Spleen (tissue), 11 donors: Measurements from ENCODE around the gene BPGM. TPM values are rescaled to one million over a fixed set of nuclear protein-coding genes. Genes with fewer than 3 reads are reported as not detected.
"Not testable (repeated sequence)": the region's sequence is repeated elsewhere in the genome, so short reads cannot be mapped to it uniquely, and the experiment has no call there.

Experiments
- DNase-seq: peaks from one replicate; pipeline ENCODE4 v3.0.0-alpha.2; 2020
- H3K27ac ChIP-seq, 8 donors: fragments of 200-600 bp; sonication (generic) in 7 of 8; 1 replicate in 4 of 8; 2 replicates in 4 of 8; pipeline versions ENCODE4 v1.5.0 to v1.8.0; 2016 to 2021; ENCODE audit warnings: inconsistent platforms in 4 of 8, mild to moderate bottlenecking in 4 of 8, moderate library complexity in 1 of 8
- H3K27me3 ChIP-seq, 7 donors: fragments of 200-600 bp; sonication (generic) in 6 of 7; replicated peaks in 1 of 7; 1 replicate in 4 of 7; 2 replicates in 3 of 7; pipeline versions ENCODE4 v1.5.0 to v1.8.0; 2016 to 2021; ENCODE audit warnings: inconsistent platforms in 3 of 7, mild to moderate bottlenecking in 1 of 7
- H3K36me3 ChIP-seq, 6 donors: fragments of 200-600 bp; sonication (generic) in 5 of 6; 1 replicate in 4 of 6; 2 replicates in 2 of 6; pipeline versions ENCODE4 v1.5.0 to v1.8.0; 2016 to 2021; ENCODE audit warnings: inconsistent platforms in 2 of 6
- H3K4me1 ChIP-seq, 6 donors: fragments of 200-600 bp; sonication (generic) in 5 of 6; 1 replicate in 3 of 6; 2 replicates in 3 of 6; pipeline versions ENCODE4 v1.5.0 to v1.8.0; 2016 to 2021; ENCODE audit warnings: inconsistent platforms in 3 of 6
- H3K4me3 ChIP-seq, 8 donors: fragments of 200-600 bp; sonication (generic) in 7 of 8; 1 replicate in 4 of 8; 2 replicates in 4 of 8; pipeline versions ENCODE4 v1.5.0 to v1.8.0; 2016 to 2021; ENCODE audit warnings: inconsistent platforms in 4 of 8, mild to moderate bottlenecking in 4 of 8, moderate library complexity in 2 of 8
- H3K9me3 ChIP-seq, 8 donors: fragments of 200-600 bp; sonication (generic) in 7 of 8; 1 replicate in 4 of 8; 2 replicates in 4 of 8; pipeline versions ENCODE4 v1.5.0 to v1.8.0; 2016 to 2021; ENCODE audit warnings: inconsistent platforms in 4 of 8
- CTCF ChIP-seq, 11 experiments: fragments of 200-600 bp in 7 of 11; fragments of 450-650 bp in 4 of 11; sonication (generic) in 4 of 11; IDR thresholded peaks in 8 of 11; conservative IDR thresholded peaks in 3 of 11; 1 replicate in 7 of 11; 2 replicates in 4 of 11; pipeline versions ENCODE4 v1.4.0 to v1.8.0; 2016 to 2021; ENCODE audit warnings: antibody characterized with exemption in 11 of 11, inconsistent platforms in 4 of 11, mild to moderate bottlenecking in 1 of 11
- POLR2A ChIP-seq, 3 donors: fragments of 450-650 bp; IDR thresholded peaks; one replicate each; pipeline ENCODE4 v1.5.1; 2017; ENCODE audit warnings: antibody characterized with exemption in 3 of 3, mild to moderate bottlenecking in 1 of 3
- POLR2AphosphoS5 ChIP-seq, 3 donors: sonication (generic); formaldehyde crosslinking; IDR thresholded peaks; one replicate each; pipeline ENCODE4 v1.5.1; 2017; ENCODE audit warnings: antibody characterized with exemption in 3 of 3
- WGBS, 5 donors: extraction: QIAGEN DNeasy Blood & Tissue Kit in 3 of 5; methylation state at CpG; one replicate each; pipeline versions ENCODE4 v1.1.5 to v1.1.7; 2013 to 2018; 5-methylcytosine and 5-hydroxymethylcytosine counted together
- intact Hi-C: fragments of 100-400 bp; cut with DNase I; formaldehyde crosslinking; loops from one replicate; pipeline ENCODE4 v1.15.0; 2023; ENCODE audit warnings: low total_unique reads
- polyA plus RNA-seq, 3 donors: library from polyadenylated mRNA; stranded (reverse); fragments of 200-250 nt; gene quantifications; one replicate each; pipeline ENCODE4 v1.2.1, GENCODE V29; 2013
- total RNA-seq, 7 donors: library from RNA; depleted of rRNA in 3 of 7; stranded (reverse); fragments of >200 nt in 3 of 7; fragmentation: NEBNext Ultra II Directional in 4 of 7; extraction: Animal tissue kit (Norgen Biotek cat#: 25700) in 4 of 7; gene quantifications; one replicate each; pipeline versions ENCODE4 v1.1.0 to v1.2.1, GENCODE V29; 2016 to 2021
- donor health status: healthy with polysubstance abuse.
- donor health status: DM: no; HTN: no; CAD: no; lungs with moderate emphysema.
- donor health status: DM: no; HTN: no; CAD: no.
- donor health status: Bipolar disorder and iron deficiency.
- donor health status: healthy.
- donor health status: DM: no; HTN: no; CAD: no.
- donor health status: DM: yes; HTN: yes; CAD: no.

BPGM gene
- total and polyA plus RNA-seq, 10 donors = 10.6 to 64.4 (median 14.4) TPM

GRCh38 chr7:134640842-134641715 is 5.6 kb upstream of the BPGM start:
- intact Hi-C loops = no loop called here
- WGBS, 5 donors = 77 to 92% (median 83%) methylated on average over 3 of the region's 3 CpGs
- Histone ChIP-seq H3K27ac (peak overlapping the region in 3 of 8 donors; percentile 34 to 51 (median 37)), H3K4me1 (peaks cover 12 to 26% (median 19%) of the 10 kb centered on the region in 6 donors), H3K4me3 (no peak overlapping the region), H3K9me3 (peaks cover 0 to 5% (median 0%) of the 10 kb centered on the region in 8 donors), H3K27me3 (no peaks in the 10 kb centered on the region), H3K36me3 (no peaks in the 10 kb centered on the region)
- TF ChIP-seq POLR2AphosphoS5 (IDR thresholded peaks at IDR 0.05) (no peak), CTCF (IDR thresholded peaks at IDR 0.05 in 8 of 11, conservative IDR thresholded peaks at IDR 0.05 in 3 of 11) (no peak), POLR2A (IDR thresholded peaks at IDR 0.05) (no peak)
- no peak for DNase-seq

- DNase-seq, H3K36me3 ChIP-seq, H3K4me3 ChIP-seq, H3K9me3 ChIP-seq, intact Hi-C loops, H3K27me3 ChIP-seq: not testable (repeated sequence)
- H3K4me1 ChIP-seq = peaks cover 12 to 19% (median 14%) of the 10 kb centered on the region in 6 donors
- peak overlapping the region in 2 of 8 donors; percentile 33 to 37 for H3K27ac ChIP-seq
- 85 to 92% (median 91%) methylated on average over 4 of the region's 4 CpGs for WGBS, 5 donors
Observed at GRCh38 chr7:134641981-134642380, 4.7 kb upstream of the BPGM start.

GRCh38 chr7:134643131-134643530 is 3.5 kb upstream of the BPGM start:
- Histone ChIP-seq H3K4me1 (peaks cover 14 to 31% (median 22%) of the 10 kb centered on the region in 6 donors), H3K4me3 (no peak overlapping the region), H3K9me3 (peaks cover 0 to 5% (median 0%) of the 10 kb centered on the region in 8 donors), H3K27ac (no peak overlapping the region), H3K27me3 (no peaks in the 10 kb centered on the region), H3K36me3 (no peaks in the 10 kb centered on the region)
- no peak for DNase-seq
- TF ChIP-seq POLR2AphosphoS5 (IDR thresholded peaks at IDR 0.05) (no peak), POLR2A (IDR thresholded peaks at IDR 0.05) (no peak), CTCF (IDR thresholded peaks at IDR 0.05 in 8 of 11, conservative IDR thresholded peaks at IDR 0.05 in 3 of 11) (no peak)
- intact Hi-C loops = no loop called here
- 38 to 96% (median 88%) methylated on average over 1 of the region's 1 CpG for WGBS, 5 donors

GRCh38 chr7:134645478-134645877 is 1.2 kb upstream of the BPGM start:
- peak overlapping the region; percentile 78 to 93 (median 91) for H3K27ac ChIP-seq
- TF ChIP-seq CTCF (IDR thresholded peaks at IDR 0.05 in 8 of 11, conservative IDR thresholded peaks at IDR 0.05 in 3 of 11) (no peak), POLR2A (IDR thresholded peaks at IDR 0.05) (no peak), POLR2AphosphoS5 (IDR thresholded peaks at IDR 0.05) (no peak)
- no peak for DNase-seq

More at GRCh38 chr7:134645478-134645877, 1.2 kb upstream of the BPGM start:
- intact Hi-C loops = no loop called here
- no peaks in the 10 kb centered on the region for H3K27me3 ChIP-seq
- WGBS, 5 donors = 77 to 82% (median 79%) methylated on average over 5 of the region's 5 CpGs
- peaks cover 0 to 5% (median 0%) of the 10 kb centered on the region in 8 donors for H3K9me3 ChIP-seq
- peaks cover 18 to 53% (median 34%) of the 10 kb centered on the region in 6 donors for H3K4me1 ChIP-seq
- peak overlapping the region; percentile 54 to 76 (median 66) for H3K4me3 ChIP-seq
- H3K36me3 ChIP-seq = no peaks in the 10 kb centered on the region
